SK-N-SH (cell line): ENCODE measurements around the gene LRRC1. TPM values are rescaled to one million over a fixed set of nuclear protein-coding genes. Genes with fewer than 3 reads are reported as not detected.

Source experiments
- CTCF ChIA-PET: fragments of 300-600, 350-600 bp; formaldehyde crosslinking; extraction: SDS; loops from one replicate; lab custom pipeline; 2021; lab: Yijun Ruan, JAX
- POLR2A ChIA-PET: fragments of 350-600 bp; sonication (Branson Sonifier 250); formaldehyde crosslinking; extraction: SDS; loops from one replicate; lab custom pipeline; 2020; ENCODE audit warnings: antibody characterized with exemption, inconsistent platforms; lab: Yijun Ruan, JAX
- DNase-seq: peaks from one replicate; pipeline ENCODE4 v3.0.0; 2012
- H2AFZ ChIP-seq: fragments of 200-600 bp; sonication (generic); 2 replicates; pipeline ENCODE4 v1.8.1; 2016; ENCODE audit warnings: antibody characterized with exemption, mild to moderate bottlenecking, low read depth
- H3F3A ChIP-seq: fragments of 200-600 bp; sonication (generic); replicated peaks from 2 replicates; pipeline ENCODE3; 2016; ENCODE audit warnings: antibody characterized with exemption, mild to moderate bottlenecking; ENCODE audit not compliant: insufficient read depth
- H3K27ac ChIP-seq, 2 experiments: fragments of 200-500 bp in 1 of 2; fragments of 200-600 bp in 1 of 2; sonication (Bioruptor generic) in 1 of 2; sonication (generic), shearing (Covaris generic) in 1 of 2; 2 replicates each; pipeline versions ENCODE4 v1.5.1 to v1.6.1; 2014 to 2016; ENCODE audit warnings: low read depth in 2 of 2, inconsistent platforms in 1 of 2, low read length in 1 of 2, mild to moderate bottlenecking in 1 of 2, mixed read lengths in 1 of 2
- H3K27me3 ChIP-seq: fragments of 200-600 bp; sonication (generic), shearing (Covaris generic); 2 replicates; pipeline ENCODE4 v1.6.1; 2016; ENCODE audit warnings: mixed run types; ENCODE audit not compliant: insufficient read depth
- H3K36me3 ChIP-seq, 2 experiments: fragments of 200-500 bp in 1 of 2; fragments of 200-600 bp in 1 of 2; sonication (Bioruptor generic) in 1 of 2; sonication (generic) in 1 of 2; replicated peaks in 1 of 2; 2 replicates each; pipeline versions ENCODE3 to v1.5.1; 2014 to 2016; ENCODE audit warnings: low read length in 1 of 2, mild to moderate bottlenecking in 1 of 2; ENCODE audit not compliant: insufficient read depth in 2 of 2, control insufficient read depth in 1 of 2
- H3K4me1 ChIP-seq, 2 experiments: fragments of 200-500 bp in 1 of 2; fragments of 200-600 bp in 1 of 2; sonication (Bioruptor generic) in 1 of 2; sonication (generic), shearing (Covaris generic) in 1 of 2; 2 replicates each; pipeline versions ENCODE4 v1.5.1 to v1.6.1; 2014 to 2016; ENCODE audit warnings: low read depth in 1 of 2, low read length in 1 of 2, mixed run types in 1 of 2; ENCODE audit not compliant: insufficient read depth in 2 of 2, control insufficient read depth in 1 of 2
- H3K4me2 ChIP-seq: fragments of 200-600 bp; sonication (generic), shearing (Covaris generic); 2 replicates; pipeline ENCODE4 v1.6.1; 2017; ENCODE audit warnings: mixed run types
- H3K4me3 ChIP-seq, 2 experiments: fragments of 200-500 bp in 1 of 2; fragments of 200-600 bp in 1 of 2; sonication (Bioruptor generic) in 1 of 2; sonication (generic), shearing (Covaris generic) in 1 of 2; 2 replicates each; pipeline versions ENCODE4 v1.5.1 to v1.8.1; 2014 to 2016; ENCODE audit warnings: low read depth in 2 of 2, inconsistent platforms in 1 of 2, low read length in 1 of 2, mild to moderate bottlenecking in 1 of 2, mixed read lengths in 1 of 2, moderate library complexity in 1 of 2
- H3K79me2 ChIP-seq: fragments of 200-600 bp; sonication (generic); 2 replicates; pipeline ENCODE4 v1.8.1; 2017; ENCODE audit warnings: mild to moderate bottlenecking; ENCODE audit not compliant: insufficient read depth
- H3K9ac ChIP-seq: fragments of 200-600 bp; sonication (generic); 2 replicates; pipeline ENCODE4 v1.6.1; 2017; ENCODE audit warnings: mixed run types
- H3K9me2 ChIP-seq: fragments of 200-600 bp; sonication (generic); 2 replicates; pipeline ENCODE4 v1.6.1; 2017; ENCODE audit warnings: mixed run types
- H3K9me3 ChIP-seq: fragments of 200-600 bp; sonication (generic); 2 replicates; pipeline ENCODE4 v1.6.1; 2017; ENCODE audit warnings: mixed run types, mild to moderate bottlenecking, moderate library complexity
- H4K20me1 ChIP-seq: fragments of 200-600 bp; sonication (generic); 2 replicates; pipeline ENCODE4 v1.6.1; 2017; ENCODE audit warnings: mild to moderate bottlenecking, mixed run types; ENCODE audit not compliant: insufficient read depth
- CHD2 ChIP-seq: fragments of 150-350 bp; IDR thresholded peaks from 2 replicates; pipeline ENCODE4 v1.6.1; 2018; ENCODE audit warnings: low read length; ENCODE audit not compliant: partially characterized antibody
- GABPA ChIP-seq: IDR thresholded peaks from 2 replicates; pipeline ENCODE4 v1.4.0; 2012; ENCODE audit warnings: low read depth, mild to moderate bottlenecking
- GATA2 ChIP-seq: sonication (generic); formaldehyde crosslinking; IDR thresholded peaks from 2 replicates; pipeline ENCODE4 v1.5.0; 2020; ENCODE audit warnings: mild to moderate bottlenecking, missing genetic modification reagents
- MEF2A ChIP-seq: IDR thresholded peaks from 2 replicates; pipeline ENCODE4 v1.4.0; 2012; ENCODE audit warnings: low read depth, borderline replicate concordance
- MXI1 ChIP-seq: IDR thresholded peaks from 2 replicates; pipeline ENCODE4 v1.6.1; 2012; ENCODE audit warnings: mild to moderate bottlenecking, low read depth, low read length, improper control_type of control experiment
- POLR2AphosphoS5 ChIP-seq: IDR thresholded peaks from 2 replicates; pipeline ENCODE4 v1.6.1; 2012; ENCODE audit warnings: low read depth, low read length
- RFX5 ChIP-seq: IDR thresholded peaks from 2 replicates; pipeline ENCODE4 v1.6.1; 2012; ENCODE audit warnings: mild to moderate bottlenecking, improper control_type of control experiment, low read length
- SIN3A ChIP-seq: IDR thresholded peaks from 2 replicates; pipeline ENCODE4 v1.6.1; 2012; ENCODE audit warnings: low read depth, mild to moderate bottlenecking, low read length, moderate library complexity, borderline replicate concordance
- YY1 ChIP-seq: IDR thresholded peaks from 2 replicates; pipeline ENCODE4 v1.4.0; 2012; ENCODE audit warnings: low read depth, mild to moderate bottlenecking
- WGBS: methylation state at CpG from one replicate; pipeline ENCODE4 v1.1.6; 2017; ENCODE audit warnings: low lambda C conversion rate; 5-methylcytosine and 5-hydroxymethylcytosine counted together
- polyA plus RNA-seq, 3 experiments: library from polyadenylated mRNA; depleted of rRNA; stranded (reverse); fragments of >200 nt; gene quantifications; 2 replicates each; pipeline ENCODE4 v1.2.3, GENCODE V29; 2012
- TF ChIP-seq, protein P1 (sequence below): fragments of 150-350 bp; IDR thresholded peaks from 2 replicates; pipeline ENCODE4 v1.6.1; 2017; ENCODE audit warnings: antibody characterized with exemption, low read length, low read depth, borderline replicate concordance
- TF ChIP-seq, protein P2 (sequence below): fragments of 200-600 bp; sonication (generic); IDR thresholded peaks from 2 replicates; pipeline ENCODE4 v1.6.1; 2017; ENCODE audit warnings: antibody characterized with exemption, mild to moderate bottlenecking, moderate library complexity

Gene LRRC1
- polyA plus RNA-seq, 1 of the 3 experiments (the other 2 are of a cell fraction) = 0.84 TPM

GRCh38 chr6:53802582-53802981 lies 7.8 kb downstream of the LRRC1 start:
- H3K27me3 ChIP-seq = peaks cover 2% of the 10 kb centered on the region; the same call in 1 of the 2 replicates
- no peak overlapping the region for H3K9ac ChIP-seq
- CTCF ChIA-PET = no interaction called here
- no peaks in the 10 kb centered on the region for H3F3A ChIP-seq
- H3K36me3 ChIP-seq = no peaks in the 10 kb centered on the region
- H3K4me1 ChIP-seq = no peaks in the 10 kb centered on the region
- H3K4me2 ChIP-seq = no peak overlapping the region
- H3K4me3 ChIP-seq = no peak overlapping the region
- H4K20me1 ChIP-seq = no peaks in the 10 kb centered on the region
- no peak for TF ChIP-seq GATA2 (CRISPR knock-in tag)
- DNase-seq = no peak
- H2AFZ ChIP-seq = no peak overlapping the region
- H3K27ac ChIP-seq = no peak overlapping the region
- H3K79me2 ChIP-seq = no peaks in the 10 kb centered on the region
- no peaks in the 10 kb centered on the region for H3K9me3 ChIP-seq
- POLR2A ChIA-PET = no interaction called here
- H3K9me2 ChIP-seq = no peaks in the 10 kb centered on the region

GRCh38 chr6:53803081-53803860 lies 8.5 kb downstream of the LRRC1 start:
- POLR2A ChIA-PET = no interaction called here
- H2AFZ ChIP-seq = no peak overlapping the region
- H3K9me2 ChIP-seq = no peaks in the 10 kb centered on the region
- no peak overlapping the region for H3K9ac ChIP-seq
- CTCF ChIA-PET = no interaction called here
- no peaks in the 10 kb centered on the region for H3K4me1 ChIP-seq
- no peak for TF ChIP-seq SIN3A
- H3K36me3 ChIP-seq = no peaks in the 10 kb centered on the region
- no peaks in the 10 kb centered on the region for H4K20me1 ChIP-seq
- H3K79me2 ChIP-seq = no peaks in the 10 kb centered on the region
- DNase-seq = no peak
- H3K4me2 ChIP-seq = no peak overlapping the region
- no peaks in the 10 kb centered on the region for H3K9me3 ChIP-seq
- no peaks in the 10 kb centered on the region for H3F3A ChIP-seq
- peaks cover 6% of the 10 kb centered on the region; the same call in 1 of the 2 replicates for H3K27me3 ChIP-seq
- no peak overlapping the region for H3K4me3 ChIP-seq
- WGBS = 11% methylated on average over 6 of the region's 6 CpGs
- no peak overlapping the region for H3K27ac ChIP-seq

GRCh38 chr6:53805016-53805415 lies 10.2 kb downstream of the LRRC1 start:
- H3K36me3 ChIP-seq = no peaks in the 10 kb centered on the region
- H3K27me3 ChIP-seq = peaks cover 6% of the 10 kb centered on the region; the same call in 1 of the 2 replicates
- no peak for DNase-seq
- H3K4me1 ChIP-seq = no peaks in the 10 kb centered on the region
- no peaks in the 10 kb centered on the region for H3K9me2 ChIP-seq
- CTCF ChIA-PET = no interaction called here
- H3K9ac ChIP-seq = no peak overlapping the region
- no peak overlapping the region for H3K4me3 ChIP-seq
- no peak overlapping the region for H3K27ac ChIP-seq
- no peaks in the 10 kb centered on the region for H4K20me1 ChIP-seq
- no peak overlapping the region for H3K4me2 ChIP-seq
- H2AFZ ChIP-seq = no peak overlapping the region
- no peaks in the 10 kb centered on the region for H3F3A ChIP-seq
- POLR2A ChIA-PET = no interaction called here
- WGBS = 17% methylated on average over 7 of the region's 7 CpGs
- TF ChIP-seq, protein P1, sequence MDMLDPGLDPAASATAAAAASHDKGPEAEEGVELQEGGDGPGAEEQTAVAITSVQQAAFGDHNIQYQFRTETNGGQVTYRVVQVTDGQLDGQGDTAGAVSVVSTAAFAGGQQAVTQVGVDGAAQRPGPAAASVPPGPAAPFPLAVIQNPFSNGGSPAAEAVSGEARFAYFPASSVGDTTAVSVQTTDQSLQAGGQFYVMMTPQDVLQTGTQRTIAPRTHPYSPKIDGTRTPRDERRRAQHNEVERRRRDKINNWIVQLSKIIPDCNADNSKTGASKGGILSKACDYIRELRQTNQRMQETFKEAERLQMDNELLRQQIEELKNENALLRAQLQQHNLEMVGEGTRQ = no peak
- no peak for TF ChIP-seq RFX5
- no peak for TF ChIP-seq POLR2AphosphoS5
- no peak for TF ChIP-seq MXI1
- no peak for TF ChIP-seq YY1
- TF ChIP-seq SIN3A = no peak
- no peak for TF ChIP-seq GABPA
- no peak for TF ChIP-seq CHD2
- TF ChIP-seq MEF2A = no peak
- TF ChIP-seq, protein P2, sequence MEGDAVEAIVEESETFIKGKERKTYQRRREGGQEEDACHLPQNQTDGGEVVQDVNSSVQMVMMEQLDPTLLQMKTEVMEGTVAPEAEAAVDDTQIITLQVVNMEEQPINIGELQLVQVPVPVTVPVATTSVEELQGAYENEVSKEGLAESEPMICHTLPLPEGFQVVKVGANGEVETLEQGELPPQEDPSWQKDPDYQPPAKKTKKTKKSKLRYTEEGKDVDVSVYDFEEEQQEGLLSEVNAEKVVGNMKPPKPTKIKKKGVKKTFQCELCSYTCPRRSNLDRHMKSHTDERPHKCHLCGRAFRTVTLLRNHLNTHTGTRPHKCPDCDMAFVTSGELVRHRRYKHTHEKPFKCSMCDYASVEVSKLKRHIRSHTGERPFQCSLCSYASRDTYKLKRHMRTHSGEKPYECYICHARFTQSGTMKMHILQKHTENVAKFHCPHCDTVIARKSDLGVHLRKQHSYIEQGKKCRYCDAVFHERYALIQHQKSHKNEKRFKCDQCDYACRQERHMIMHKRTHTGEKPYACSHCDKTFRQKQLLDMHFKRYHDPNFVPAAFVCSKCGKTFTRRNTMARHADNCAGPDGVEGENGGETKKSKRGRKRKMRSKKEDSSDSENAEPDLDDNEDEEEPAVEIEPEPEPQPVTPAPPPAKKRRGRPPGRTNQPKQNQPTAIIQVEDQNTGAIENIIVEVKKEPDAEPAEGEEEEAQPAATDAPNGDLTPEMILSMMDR = no peak
- H3K9me3 ChIP-seq = no peaks in the 10 kb centered on the region
- H3K79me2 ChIP-seq = no peaks in the 10 kb centered on the region
